ENCODE measurements around the gene SRL. TPM values are rescaled to one million over a fixed set of nuclear protein-coding genes. Genes with fewer than 3 reads are reported as not detected.

Gene SRL
- total RNA-seq, 4 donors from 2014 or later = 0.16 to 1.4 (median 0.52) TPM

- Histone ChIP-seq H3K4me3 (no peak overlapping the region), H3K27ac (no peak overlapping the region), H3K4me1 (no peaks in the 10 kb centered on the region), H3K27me3 (no peaks in the 10 kb centered on the region), H3K9me3 (no peaks in the 10 kb centered on the region), H3K36me3 (no peaks in the 10 kb centered on the region)
- no peak for TF ChIP-seq CTCF (IDR thresholded peaks at IDR 0.05)
- TF ChIP-seq POLR2A (IDR thresholded peaks at IDR 0.05) = no peak
- no peak for TF ChIP-seq EP300 (IDR thresholded peaks at IDR 0.05)
- TF ChIP-seq POLR2AphosphoS5 (IDR thresholded peaks at IDR 0.05) = no peak
- 92% methylated on average over 23 of the region's 23 CpGs for WGBS
- DNase-seq (ENCODE audit: low spot score in 2 of 2) = no peak
These were observed 34.1 kb downstream of the SRL start for GRCh38 chr16:4207683-4208340.

- H3K4me3 ChIP-seq = no peak overlapping the region
- WGBS = 78% methylated on average over 14 of the region's 14 CpGs
- no peak for TF ChIP-seq POLR2A (IDR thresholded peaks at IDR 0.05)
- H3K9me3 ChIP-seq = no peaks in the 10 kb centered on the region
- H3K4me1 ChIP-seq = no peaks in the 10 kb centered on the region
- H3K27me3 ChIP-seq = no peaks in the 10 kb centered on the region
- no peak overlapping the region for H3K27ac ChIP-seq
- DNase-seq (ENCODE audit: low spot score in 2 of 2) = no peak
- H3K36me3 ChIP-seq = no peaks in the 10 kb centered on the region
These were observed 34.7 kb downstream of the SRL start for GRCh38 chr16:4207229-4207628.

- 62% methylated on average over 10 of the region's 10 CpGs for WGBS
- Histone ChIP-seq H3K4me1 (no peaks in the 10 kb centered on the region), H3K4me3 (no peak overlapping the region), H3K36me3 (no peaks in the 10 kb centered on the region), H3K9me3 (no peaks in the 10 kb centered on the region), H3K27me3 (no peaks in the 10 kb centered on the region), H3K27ac (no peak overlapping the region)
- no peak for DNase-seq (ENCODE audit: low spot score in 2 of 2)
- no peak for TF ChIP-seq EP300 (IDR thresholded peaks at IDR 0.05)
- TF ChIP-seq POLR2A (IDR thresholded peaks at IDR 0.05) = no peak
- no peak for TF ChIP-seq CTCF (IDR thresholded peaks at IDR 0.05)
- no peak for TF ChIP-seq POLR2AphosphoS5 (IDR thresholded peaks at IDR 0.05)
These were observed 35.2 kb downstream of the SRL start for GRCh38 chr16:4206680-4207079.

GRCh38 chr16:4205971-4206370 lies 35.9 kb downstream of the SRL start:
- no peaks in the 10 kb centered on the region for H3K36me3 ChIP-seq
- H3K4me3 ChIP-seq = no peak overlapping the region
- H3K9me3 ChIP-seq = no peaks in the 10 kb centered on the region
- TF ChIP-seq POLR2AphosphoS5 (IDR thresholded peaks at IDR 0.05) = no peak
- no peak for TF ChIP-seq CTCF (IDR thresholded peaks at IDR 0.05)
- TF ChIP-seq POLR2A (IDR thresholded peaks at IDR 0.05) = no peak
- TF ChIP-seq EP300 (IDR thresholded peaks at IDR 0.05) = no peak
- H3K27ac ChIP-seq = no peak overlapping the region
- H3K4me1 ChIP-seq = no peaks in the 10 kb centered on the region
- H3K27me3 ChIP-seq = no peaks in the 10 kb centered on the region
- DNase-seq (ENCODE audit: low spot score in 2 of 2) = no peak
- 84% methylated on average over 8 of the region's 8 CpGs for WGBS

- no peak overlapping the region for H3K27ac ChIP-seq
- TF ChIP-seq EP300 (IDR thresholded peaks at IDR 0.05) (no peak), POLR2A (IDR thresholded peaks at IDR 0.05) (no peak), POLR2AphosphoS5 (IDR thresholded peaks at IDR 0.05) (no peak), CTCF (IDR thresholded peaks at IDR 0.05) (no peak)
- no peak for DNase-seq (ENCODE audit: low spot score in 2 of 2)
- no peaks in the 10 kb centered on the region for H3K9me3 ChIP-seq
- H3K4me3 ChIP-seq = no peak overlapping the region
- peaks cover 8% of the 10 kb centered on the region for H3K4me1 ChIP-seq
- WGBS = 90% methylated on average over 7 of the region's 9 CpGs
- no peaks in the 10 kb centered on the region for H3K36me3 ChIP-seq
- H3K27me3 ChIP-seq = no peaks in the 10 kb centered on the region
These were observed 37.4 kb downstream of the SRL start for GRCh38 chr16:4204521-4204920.

- Histone ChIP-seq H3K4me3 (no peak overlapping the region), H3K27me3 (no peaks in the 10 kb centered on the region), H3K9me3 (no peaks in the 10 kb centered on the region), H3K27ac (no peak overlapping the region), H3K36me3 (no peaks in the 10 kb centered on the region), H3K4me1 (peaks cover 8% of the 10 kb centered on the region)
- TF ChIP-seq POLR2AphosphoS5 (IDR thresholded peaks at IDR 0.05) (no peak), EP300 (IDR thresholded peaks at IDR 0.05) (no peak), POLR2A (IDR thresholded peaks at IDR 0.05) (no peak), CTCF (IDR thresholded peaks at IDR 0.05) (no peak)
- 91% methylated on average over 11 of the region's 11 CpGs for WGBS
- no peak for DNase-seq (ENCODE audit: low spot score in 2 of 2)
These were observed 38.1 kb downstream of the SRL start for GRCh38 chr16:4203748-4204147.

Data from suprapubic skin (tissue), 4 donors.